ENCODE measurements around the gene CTSA. TPM values are rescaled to one million over a fixed set of nuclear protein-coding genes. Genes with fewer than 3 reads are reported as not detected.
A peak's percentile ranks its signal among the peaks of the same experiment; 100 is the strongest.

CTSA gene
- total RNA-seq, 6 donors from 2014 or later = 109 to 176 (median 155) TPM

GRCh38 chr20:45909817-45910669, 18.9 kb downstream of the CTSA start:
- 75 to 81% methylated on average over 21 to 22 of the region's 22 CpGs for WGBS, 2 donors
- DNase-seq (peak in 1 of 2 donors; percentile 28), ATAC-seq (ENCODE audit: low FRiP score in 2 of 2) (no peak)
- Histone ChIP-seq H3K9me3 (no peaks in the 10 kb centered on the region), H3K36me3 (peaks cover 0 to 8% (median 2%) of the 10 kb centered on the region in 4 donors), H3K27me3 (no peaks in the 10 kb centered on the region), H3K27ac (peak overlapping the region; percentile 24 to 86 (median 48)), H3K4me1 (peaks cover 18 to 44% (median 29%) of the 10 kb centered on the region in 4 donors), H3K4me3 (peak overlapping the region in 2 of 4 donors; percentile 48 to 51)
- TF ChIP-seq POLR2AphosphoS5 (IDR thresholded peaks at IDR 0.05) (no peak), EP300 (IDR thresholded peaks at IDR 0.05) (no peak), POLR2A (IDR thresholded peaks at IDR 0.05) (no peak)
- TF ChIP-seq, protein P1, sequence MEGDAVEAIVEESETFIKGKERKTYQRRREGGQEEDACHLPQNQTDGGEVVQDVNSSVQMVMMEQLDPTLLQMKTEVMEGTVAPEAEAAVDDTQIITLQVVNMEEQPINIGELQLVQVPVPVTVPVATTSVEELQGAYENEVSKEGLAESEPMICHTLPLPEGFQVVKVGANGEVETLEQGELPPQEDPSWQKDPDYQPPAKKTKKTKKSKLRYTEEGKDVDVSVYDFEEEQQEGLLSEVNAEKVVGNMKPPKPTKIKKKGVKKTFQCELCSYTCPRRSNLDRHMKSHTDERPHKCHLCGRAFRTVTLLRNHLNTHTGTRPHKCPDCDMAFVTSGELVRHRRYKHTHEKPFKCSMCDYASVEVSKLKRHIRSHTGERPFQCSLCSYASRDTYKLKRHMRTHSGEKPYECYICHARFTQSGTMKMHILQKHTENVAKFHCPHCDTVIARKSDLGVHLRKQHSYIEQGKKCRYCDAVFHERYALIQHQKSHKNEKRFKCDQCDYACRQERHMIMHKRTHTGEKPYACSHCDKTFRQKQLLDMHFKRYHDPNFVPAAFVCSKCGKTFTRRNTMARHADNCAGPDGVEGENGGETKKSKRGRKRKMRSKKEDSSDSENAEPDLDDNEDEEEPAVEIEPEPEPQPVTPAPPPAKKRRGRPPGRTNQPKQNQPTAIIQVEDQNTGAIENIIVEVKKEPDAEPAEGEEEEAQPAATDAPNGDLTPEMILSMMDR (IDR thresholded peaks at IDR 0.05) = no peak

DNA sequence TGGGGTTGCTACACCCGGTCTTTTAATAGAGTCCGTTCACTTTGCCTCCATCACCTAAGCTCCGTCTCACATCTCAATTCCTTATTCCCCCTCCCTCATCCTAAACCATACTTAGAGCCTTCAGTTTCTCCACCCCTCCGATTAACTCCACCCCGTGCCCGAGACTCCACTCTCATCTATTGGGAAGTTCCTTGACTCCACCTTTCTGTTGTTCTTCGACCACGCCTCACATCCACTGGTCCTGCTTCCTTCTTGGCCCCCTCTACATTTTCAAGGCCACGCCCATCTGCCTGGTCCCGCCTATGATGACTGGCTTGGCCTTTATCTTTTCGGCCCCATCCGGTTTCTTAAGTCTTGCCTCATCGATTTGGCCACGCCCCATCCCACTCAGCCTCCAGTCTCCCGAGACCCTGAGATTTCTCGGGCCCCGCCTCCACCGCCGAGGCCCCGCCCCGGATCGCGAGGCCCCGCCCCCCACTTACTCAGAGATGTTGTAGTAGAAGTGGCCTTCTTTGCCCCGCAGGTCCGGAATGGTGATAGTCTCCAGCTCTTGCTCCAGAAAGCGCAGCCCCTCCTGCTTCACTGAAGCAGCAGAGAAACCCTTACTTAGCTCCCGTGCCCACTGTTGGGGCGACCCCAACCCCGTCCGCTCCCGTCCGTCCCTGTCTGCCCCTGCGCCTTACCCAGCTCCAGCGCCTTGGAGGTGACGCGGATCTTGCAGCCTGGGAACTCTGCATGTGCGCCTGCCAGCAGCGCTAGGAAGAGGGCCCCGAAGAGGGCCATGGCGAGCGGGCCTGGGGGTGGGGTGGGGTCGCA, 19.7 kb downstream of the CTSA start:
- Histone ChIP-seq H3K27me3 (no peaks in the 10 kb centered on the region), H3K4me1 (peaks cover 18 to 44% (median 29%) of the 10 kb centered on the region in 4 donors), H3K36me3 (peaks cover 0 to 4% (median 2%) of the 10 kb centered on the region in 4 donors), H3K9me3 (no peaks in the 10 kb centered on the region), H3K27ac (peak overlapping the region; percentile 54 to 86 (median 77)), H3K4me3 (peak overlapping the region; percentile 33 to 51 (median 46))
- peak; percentile 93 to 94 for ATAC-seq (ENCODE audit: low FRiP score in 2 of 2)
- WGBS, 2 donors = 2 to 4% methylated on average over 33 to 38 of the region's 43 CpGs
- peak in 1 of 4 donors; percentile 76 for TF ChIP-seq POLR2A (IDR thresholded peaks at IDR 0.05)
- peak; percentile 69 to 72 for TF ChIP-seq POLR2AphosphoS5 (IDR thresholded peaks at IDR 0.05)
- no peak for TF ChIP-seq EP300 (IDR thresholded peaks at IDR 0.05)
- peak; percentile 97 to 99 for DNase-seq

- H3K4me3 ChIP-seq = peak within 1 kb of the TSS; percentile 33 to 51 (median 46)
These were observed 20.6 kb downstream of the CTSA start, which contains the start of gene PLTP for GRCh38 chr20:45911486-45912343. PLTP (minus strand) TSS chr20:45912155; CDS start chr20:45911452, 703 bp downstream.

GRCh38 chr20:45912344-45912682, 21.2 kb downstream of the CTSA start:
- ATAC-seq (ENCODE audit: low FRiP score in 2 of 2) = no peak
- peaks cover 0 to 4% (median 0%) of the 10 kb centered on the region in 4 donors for H3K36me3 ChIP-seq
- H3K4me1 ChIP-seq = peaks cover 18 to 44% (median 29%) of the 10 kb centered on the region in 4 donors
- DNase-seq = no peak
- H3K9me3 ChIP-seq = no peaks in the 10 kb centered on the region
- WGBS, 2 donors = 19 to 24% methylated on average over 3 to 4 of the region's 4 CpGs
- H3K4me3 ChIP-seq = peak overlapping the region in 3 of 4 donors; percentile 44 to 51 (median 48)
- no peaks in the 10 kb centered on the region for H3K27me3 ChIP-seq
- peak overlapping the region; percentile 54 to 86 (median 77) for H3K27ac ChIP-seq
- no peak for TF ChIP-seq EP300 (IDR thresholded peaks at IDR 0.05)
- TF ChIP-seq POLR2AphosphoS5 (IDR thresholded peaks at IDR 0.05) = no peak
- no peak for TF ChIP-seq POLR2A (IDR thresholded peaks at IDR 0.05)
- TF ChIP-seq, protein P1 (IDR thresholded peaks at IDR 0.05) = no peak

More at GRCh38 chr20:45911486-45912343, 20.6 kb downstream of the CTSA start, which contains the start of gene PLTP:
- H3K27ac ChIP-seq = peak within 1 kb of the TSS; percentile 54 to 86 (median 77)
- DNase-seq = peak; percentile 41 to 91
- peaks cover 18 to 44% (median 29%) of the 10 kb centered on the region in 4 donors for H3K4me1 ChIP-seq
- WGBS, 2 donors = 3 to 5% methylated on average over 13 to 42 of the region's 58 CpGs
- ATAC-seq (ENCODE audit: low FRiP score in 2 of 2) = peak; percentile 16 to 69
- peak in 1 of 4 donors; percentile 89 for TF ChIP-seq POLR2A (IDR thresholded peaks at IDR 0.05)
- TF ChIP-seq, protein P1 (IDR thresholded peaks at IDR 0.05) = no peak
- TF ChIP-seq POLR2AphosphoS5 (IDR thresholded peaks at IDR 0.05) = peak in 1 of 2 donors; percentile 53
- TF ChIP-seq EP300 (IDR thresholded peaks at IDR 0.05) = no peak
- H3K27me3 ChIP-seq = no peaks in the 10 kb centered on the region
- H3K9me3 ChIP-seq = no peaks in the 10 kb centered on the region
- H3K36me3 ChIP-seq = peaks cover 0 to 4% (median 0%) of the 10 kb centered on the region in 4 donors

All from upper lobe of left lung (tissue), 6 donors.